Articular chondrocyte of knee joint (primary cell): ENCODE measurements around the gene MGRN1. TPM values are rescaled to one million over a fixed set of nuclear protein-coding genes. Genes with fewer than 3 reads are reported as not detected.

Source experiments
- small RNA-seq: library from RNA; depleted of rRNA; stranded (forward); fragments of <200 nt; gene quantifications from one replicate; pipeline ENCODE3, GENCODE V24; 2012
- total RNA-seq: library from RNA; depleted of rRNA; stranded (reverse); fragments of >200 nt; gene quantifications from 2 replicates; pipeline ENCODE4 v1.2.3, GENCODE V29; 2012

MGRN1 gene
- total RNA-seq = 37.2 and 42.9 TPM in 2 replicates

GRCh38 chr16:4624015-4624826 is at the start of gene MGRN1:
TSS of gene MGRN1 (plus strand) at chr16:4624826. CDS start at chr16:4624961, 135 bp downstream.

GRCh38 chr16:4614571-4615383 is 9.8 kb upstream of the MGRN1 start, which contains the start of gene UBALD1:
TSS of gene UBALD1 (minus strand) at chr16:4614888. CDS start at chr16:4614797, 91 bp downstream.

GRCh38 chr16:4693296-4693955 is 68.8 kb downstream of the MGRN1 start, which contains the start of gene NUDT16L1:
TSS of gene NUDT16L1 (plus strand) at chr16:4693562. CDS start at chr16:4693727, 165 bp downstream.

DNA sequence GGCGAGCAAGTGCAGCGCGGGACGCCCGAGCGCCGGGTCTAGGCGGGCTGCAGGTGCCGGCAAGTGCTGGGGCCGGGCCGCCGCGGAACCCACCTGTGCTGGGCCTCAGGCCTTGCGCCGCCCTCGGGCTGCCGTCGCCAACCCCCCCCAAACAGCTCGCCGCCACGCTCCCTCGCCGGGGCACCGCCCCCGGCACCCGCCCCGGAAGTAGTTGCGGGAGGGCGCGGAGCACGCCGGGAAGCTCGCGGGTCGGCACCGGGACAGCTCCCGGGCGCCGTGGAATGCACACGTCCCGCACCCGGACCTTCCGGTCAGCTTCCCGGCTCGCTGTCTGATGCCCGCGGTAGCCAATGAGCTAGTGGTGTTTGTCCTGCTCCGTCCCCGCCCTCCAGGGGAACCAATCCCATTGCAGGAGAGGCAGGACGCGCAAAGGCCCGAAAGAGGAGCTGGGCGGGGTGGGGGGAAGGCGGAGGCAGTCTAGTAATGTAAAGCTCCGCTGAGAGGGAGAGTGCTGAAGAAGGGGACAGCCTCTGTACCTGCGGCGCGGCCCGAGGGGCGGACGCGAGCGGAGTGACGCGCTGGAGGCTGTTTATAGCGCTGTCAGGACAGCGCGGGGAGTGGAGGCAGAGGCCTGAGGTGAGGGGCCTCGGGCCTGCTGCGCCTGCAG is 109.6 kb downstream of the MGRN1 start, which contains the start of the genes ANKS3 and DNAAF8:
TSS of gene ANKS3 (minus strand) at position 209 of the 667 bp plus-strand sequence. CDS start 4,122 bp downstream, outside the sequence.
TSS of gene DNAAF8 (plus strand) at position 475 of the 667 bp plus-strand sequence. CDS start 1,978 bp downstream, outside the sequence.

Small RNAs within 50 kb of the gene (small RNA-seq; reads per million reads assigned to genes)
- gene MIR6769A (not detected), gene RN7SL850P (not detected)

Other genes with a start within 250 kb of the MGRN1 start
- 10.7 and 11.3 TPM in 2 replicates for gene CORO7, start 208.2 kb upstream of the MGRN1 start, total RNA-seq
- 32.3 and 38.2 TPM in 2 replicates for gene DNAJA3, start 199.0 kb upstream of the MGRN1 start, total RNA-seq
- gene NMRAL1, start 150.2 kb upstream of the MGRN1 start, total RNA-seq = 47.7 and 49.8 TPM in 2 replicates
- 29.3 and 34.8 TPM in 2 replicates for gene HMOX2, start 148.4 kb upstream of the MGRN1 start, total RNA-seq
- 17.1 and 18.8 TPM in 2 replicates for gene CDIP1, start 86.1 kb upstream of the MGRN1 start, total RNA-seq
- 0.11 and 0.13 TPM in 2 replicates for gene C16orf96, start 68.5 kb upstream of the MGRN1 start, total RNA-seq
- gene UBALD1, start 9.9 kb upstream of the MGRN1 start, total RNA-seq = 2.5 and 4.3 TPM in 2 replicates
- 15.3 and 16.4 TPM in 2 replicates for gene NUDT16L1, start 68.7 kb downstream of the MGRN1 start, total RNA-seq
- 22.7 and 26.3 TPM in 2 replicates for gene ANKS3, start 109.4 kb downstream of the MGRN1 start, total RNA-seq
- gene DNAAF8, start 109.7 kb downstream of the MGRN1 start, total RNA-seq = 1.8 and 2.2 TPM in 2 replicates
- 11.1 and 11.3 TPM in 2 replicates for gene ZNF500, start 142.3 kb downstream of the MGRN1 start, total RNA-seq
- gene SEPTIN12, start 163.5 kb downstream of the MGRN1 start, total RNA-seq = not detected in 2 replicates
- gene SMIM22, start 170.5 kb downstream of the MGRN1 start, total RNA-seq = not detected in 2 replicates
- 8.8 and 13.7 TPM in 2 replicates for gene ROGDI, start 177.8 kb downstream of the MGRN1 start, total RNA-seq
- 44.2 and 45.2 TPM in 2 replicates for gene GLYR1, start 222.5 kb downstream of the MGRN1 start, total RNA-seq
- 25.6 and 31.9 TPM in 2 replicates for gene UBN1, start 222.7 kb downstream of the MGRN1 start, total RNA-seq